22Rv1 (cell line): ENCODE results near the gene TAGLN.

Experiments used
- H3K27ac ChIP-seq: fragments of 450-650 bp; 2 replicates; pipeline ENCODE4 v1.5.1; 2017
- ZFX ChIP-seq: fragments of 450-650 bp; IDR thresholded peaks from 2 replicates; pipeline ENCODE4 v1.6.1; 2017; ENCODE audit warnings: antibody characterized with exemption, borderline replicate concordance
- TF ChIP-seq, protein P1 (sequence below): fragments of 450-650 bp; IDR thresholded peaks from 2 replicates; pipeline ENCODE4 v1.5.1; 2017; ENCODE audit warnings: mild to moderate bottlenecking

TAGLN gene

GRCh38 chr11:117214404-117215110 is 15.4 kb downstream of the TAGLN start:
- no peak for TF ChIP-seq ZFX
- TF ChIP-seq, protein P1, sequence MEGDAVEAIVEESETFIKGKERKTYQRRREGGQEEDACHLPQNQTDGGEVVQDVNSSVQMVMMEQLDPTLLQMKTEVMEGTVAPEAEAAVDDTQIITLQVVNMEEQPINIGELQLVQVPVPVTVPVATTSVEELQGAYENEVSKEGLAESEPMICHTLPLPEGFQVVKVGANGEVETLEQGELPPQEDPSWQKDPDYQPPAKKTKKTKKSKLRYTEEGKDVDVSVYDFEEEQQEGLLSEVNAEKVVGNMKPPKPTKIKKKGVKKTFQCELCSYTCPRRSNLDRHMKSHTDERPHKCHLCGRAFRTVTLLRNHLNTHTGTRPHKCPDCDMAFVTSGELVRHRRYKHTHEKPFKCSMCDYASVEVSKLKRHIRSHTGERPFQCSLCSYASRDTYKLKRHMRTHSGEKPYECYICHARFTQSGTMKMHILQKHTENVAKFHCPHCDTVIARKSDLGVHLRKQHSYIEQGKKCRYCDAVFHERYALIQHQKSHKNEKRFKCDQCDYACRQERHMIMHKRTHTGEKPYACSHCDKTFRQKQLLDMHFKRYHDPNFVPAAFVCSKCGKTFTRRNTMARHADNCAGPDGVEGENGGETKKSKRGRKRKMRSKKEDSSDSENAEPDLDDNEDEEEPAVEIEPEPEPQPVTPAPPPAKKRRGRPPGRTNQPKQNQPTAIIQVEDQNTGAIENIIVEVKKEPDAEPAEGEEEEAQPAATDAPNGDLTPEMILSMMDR = no peak

GRCh38 chr11:117217141-117218084 is 18.2 kb downstream of the TAGLN start:
- TF ChIP-seq, protein P1 = no peak
- no peak for TF ChIP-seq ZFX

More at GRCh38 chr11:117214404-117215110, 15.4 kb downstream of the TAGLN start:
- H3K27ac ChIP-seq = no peak overlapping the region

GRCh38 chr11:117218133-117218915 is 19.2 kb downstream of the TAGLN start:
- H3K27ac ChIP-seq = no peak overlapping the region
- TF ChIP-seq, protein P1 = no peak
- TF ChIP-seq ZFX = no peak

More at GRCh38 chr11:117217141-117218084, 18.2 kb downstream of the TAGLN start:
- no peak overlapping the region for H3K27ac ChIP-seq

DNA sequence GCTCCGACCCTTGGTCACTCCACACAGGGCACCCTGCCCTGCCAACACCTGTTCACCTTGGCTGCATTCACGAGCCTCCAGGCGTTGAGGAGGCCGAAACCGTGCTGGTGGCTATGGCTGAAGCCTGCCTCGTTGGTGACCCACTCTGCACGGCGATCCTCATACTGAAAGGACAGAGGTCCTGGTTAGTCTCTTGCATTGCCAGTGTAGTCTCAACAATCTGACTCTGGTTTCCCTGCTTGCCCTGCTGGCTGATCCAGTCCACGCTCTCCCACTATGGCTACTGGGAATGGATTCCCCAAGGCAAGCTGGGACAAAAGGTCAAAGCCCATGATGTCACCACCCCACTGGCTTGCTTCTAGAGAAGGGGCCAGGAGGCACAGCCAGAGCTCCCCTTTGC is 19.8 kb downstream of the TAGLN start:
- no peak overlapping the region for H3K27ac ChIP-seq
- no peak for TF ChIP-seq ZFX
- TF ChIP-seq, protein P1 = no peak

GRCh38 chr11:117219455-117219854 is 20.3 kb downstream of the TAGLN start:
- TF ChIP-seq, protein P1 = no peak
- no peak for TF ChIP-seq ZFX
- no peak overlapping the region for H3K27ac ChIP-seq

GRCh38 chr11:117219995-117220394 is 20.8 kb downstream of the TAGLN start:
- H3K27ac ChIP-seq = no peak overlapping the region
- TF ChIP-seq, protein P1 = no peak
- no peak for TF ChIP-seq ZFX
